GM23248 (cell line): ENCODE measurements around the gene PHEX.

ENCODE experiments used
- EZH2 ChIP-seq: fragments of 200-600 bp; sonication (generic); IDR thresholded peaks from 2 replicates; pipeline ENCODE4 v1.6.1; 2018; ENCODE audit warnings: antibody characterized with exemption, mild to moderate bottlenecking; ENCODE audit not compliant: insufficient read depth, poor library complexity, severe bottlenecking
- EZH2phosphoT487 ChIP-seq: fragments of 200-600 bp; sonication (generic); IDR thresholded peaks from 2 replicates; pipeline ENCODE4 v1.6.1; 2018; ENCODE audit warnings: antibody characterized with exemption, moderate library complexity, mild to moderate bottlenecking, low read depth; ENCODE audit not compliant: insufficient read depth

- TF ChIP-seq EZH2phosphoT487 (no peak), EZH2 (no peak)
Observed at GRCh38 chrX:22026731-22027130, 5.4 kb upstream of the PHEX start.
